ENCODE measurements around the gene NOTO. TPM values are rescaled to one million over a fixed set of nuclear protein-coding genes. Genes with fewer than 3 reads are reported as not detected.

Gene NOTO
- total RNA-seq, 1 experiment from 2014 or later = 0.41 TPM

GRCh38 chr2:73172963-73173362 is 29.4 kb upstream of the NOTO start:
- Histone ChIP-seq H3K27me3 (replicated peaks; ENCODE audit: insufficient read depth, low read depth, low read length, poor library complexity) (no peaks in the 10 kb centered on the region), H3K9me3 (ENCODE audit: low read depth, low read length, poor library complexity, severe bottlenecking) (no peaks in the 10 kb centered on the region), H3K27ac (ENCODE audit: low read depth, low read length, poor library complexity, severe bottlenecking) (no peak overlapping the region), H3K36me3 (ENCODE audit: insufficient read depth, low read length, poor library complexity, severe bottlenecking) (no peaks in the 10 kb centered on the region), H3K4me3 (ENCODE audit: low read depth, low read length, poor library complexity, severe bottlenecking) (no peak overlapping the region), H3K4me1 (ENCODE audit: insufficient read depth, low read length, poor library complexity, severe bottlenecking) (peaks cover 18% of the 10 kb centered on the region)
- no peak for DNase-seq (ENCODE audit: low spot score)
- POLR2A ChIA-PET (ENCODE audit: low non-redundant PET) = no interaction called here
- intact Hi-C loops (cut with micrococcal nuclease; ENCODE audit: unreplicated experiment) = no loop called here
- CTCF ChIA-PET = no interaction called here
- TF ChIP-seq EZH2 (IDR thresholded peaks at IDR 0.05; ENCODE audit: borderline replicate concordance, low read depth, low read length, poor library complexity, severe bottlenecking) = no peak
- TF ChIP-seq, protein P1, sequence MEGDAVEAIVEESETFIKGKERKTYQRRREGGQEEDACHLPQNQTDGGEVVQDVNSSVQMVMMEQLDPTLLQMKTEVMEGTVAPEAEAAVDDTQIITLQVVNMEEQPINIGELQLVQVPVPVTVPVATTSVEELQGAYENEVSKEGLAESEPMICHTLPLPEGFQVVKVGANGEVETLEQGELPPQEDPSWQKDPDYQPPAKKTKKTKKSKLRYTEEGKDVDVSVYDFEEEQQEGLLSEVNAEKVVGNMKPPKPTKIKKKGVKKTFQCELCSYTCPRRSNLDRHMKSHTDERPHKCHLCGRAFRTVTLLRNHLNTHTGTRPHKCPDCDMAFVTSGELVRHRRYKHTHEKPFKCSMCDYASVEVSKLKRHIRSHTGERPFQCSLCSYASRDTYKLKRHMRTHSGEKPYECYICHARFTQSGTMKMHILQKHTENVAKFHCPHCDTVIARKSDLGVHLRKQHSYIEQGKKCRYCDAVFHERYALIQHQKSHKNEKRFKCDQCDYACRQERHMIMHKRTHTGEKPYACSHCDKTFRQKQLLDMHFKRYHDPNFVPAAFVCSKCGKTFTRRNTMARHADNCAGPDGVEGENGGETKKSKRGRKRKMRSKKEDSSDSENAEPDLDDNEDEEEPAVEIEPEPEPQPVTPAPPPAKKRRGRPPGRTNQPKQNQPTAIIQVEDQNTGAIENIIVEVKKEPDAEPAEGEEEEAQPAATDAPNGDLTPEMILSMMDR (conservative IDR thresholded peaks at IDR 0.05; ENCODE audit: low read depth, low read length) = no peak
- no TSS peak for BruUV-seq (replicated peaks)

DNA sequence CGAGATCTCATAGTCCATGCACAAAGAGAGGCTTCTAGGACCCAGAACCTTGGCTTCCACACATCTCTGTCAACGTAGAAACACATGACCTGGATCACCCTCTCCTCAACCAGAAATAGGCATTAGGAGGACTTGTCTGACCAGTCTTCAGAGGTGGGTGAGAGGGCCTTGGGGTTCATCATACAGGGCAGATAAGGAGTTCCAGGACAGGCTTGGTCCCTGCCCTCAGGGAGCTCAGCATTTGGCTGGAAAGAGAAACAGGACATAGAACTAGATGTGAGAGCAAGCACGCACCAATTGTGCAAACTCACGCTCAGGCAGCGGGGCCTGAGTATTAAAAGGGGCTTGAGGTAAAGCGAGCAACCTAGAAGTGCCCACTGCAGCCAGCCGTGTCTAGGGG is 28.6 kb upstream of the NOTO start:
- intact Hi-C loops (cut with micrococcal nuclease; ENCODE audit: unreplicated experiment) = no loop called here
- no peak for TF ChIP-seq EZH2 (IDR thresholded peaks at IDR 0.05; ENCODE audit: borderline replicate concordance, low read depth, low read length, poor library complexity, severe bottlenecking)
- TF ChIP-seq, protein P1 (conservative IDR thresholded peaks at IDR 0.05; ENCODE audit: low read depth, low read length) = no peak
- ChIA-PET POLR2A (ENCODE audit: low non-redundant PET) (no interaction called here), CTCF (no interaction called here)
- no peak for DNase-seq (ENCODE audit: low spot score)
- H3K27ac ChIP-seq (ENCODE audit: low read depth, low read length, poor library complexity, severe bottlenecking) = no peak overlapping the region
- H3K4me3 ChIP-seq (ENCODE audit: low read depth, low read length, poor library complexity, severe bottlenecking) = no peak overlapping the region
- no TSS peak for BruUV-seq (replicated peaks)
- no peaks in the 10 kb centered on the region for H3K27me3 ChIP-seq (replicated peaks; ENCODE audit: insufficient read depth, low read depth, low read length, poor library complexity)
- peaks cover 18% of the 10 kb centered on the region for H3K4me1 ChIP-seq (ENCODE audit: insufficient read depth, low read length, poor library complexity, severe bottlenecking)
- no peaks in the 10 kb centered on the region for H3K9me3 ChIP-seq (ENCODE audit: low read depth, low read length, poor library complexity, severe bottlenecking)
- no peaks in the 10 kb centered on the region for H3K36me3 ChIP-seq (ENCODE audit: insufficient read depth, low read length, poor library complexity, severe bottlenecking)

- DNase-seq (ENCODE audit: low spot score) = no peak
- no peaks in the 10 kb centered on the region for H3K36me3 ChIP-seq (ENCODE audit: insufficient read depth, low read length, poor library complexity, severe bottlenecking)
- no TSS peak for BruUV-seq (replicated peaks)
- peaks cover 18% of the 10 kb centered on the region for H3K4me1 ChIP-seq (ENCODE audit: insufficient read depth, low read length, poor library complexity, severe bottlenecking)
- TF ChIP-seq, protein P1 (conservative IDR thresholded peaks at IDR 0.05; ENCODE audit: low read depth, low read length) = no peak
- no peak for TF ChIP-seq EZH2 (IDR thresholded peaks at IDR 0.05; ENCODE audit: borderline replicate concordance, low read depth, low read length, poor library complexity, severe bottlenecking)
- ChIA-PET CTCF (interaction anchor here (0.6 kb wide), 1 partner anchor 85 kb away, joined by 4 read pairs; no protein-coding TSS in a partner anchor), POLR2A (ENCODE audit: low non-redundant PET) (no interaction called here)
- intact Hi-C loops (cut with micrococcal nuclease; ENCODE audit: unreplicated experiment) = no loop called here
- no peak overlapping the region for H3K4me3 ChIP-seq (ENCODE audit: low read depth, low read length, poor library complexity, severe bottlenecking)
- H3K9me3 ChIP-seq (ENCODE audit: low read depth, low read length, poor library complexity, severe bottlenecking) = no peaks in the 10 kb centered on the region
- H3K27ac ChIP-seq (ENCODE audit: low read depth, low read length, poor library complexity, severe bottlenecking) = no peak overlapping the region
- H3K27me3 ChIP-seq (replicated peaks; ENCODE audit: insufficient read depth, low read depth, low read length, poor library complexity) = no peaks in the 10 kb centered on the region
Observed at GRCh38 chr2:73174244-73174643, 28.1 kb upstream of the NOTO start.
